Ascending aorta (tissue), 2 donors: ENCODE results near the gene TBX15. TPM values are rescaled to one million over a fixed set of nuclear protein-coding genes. Genes with fewer than 3 reads are reported as not detected.

ENCODE experiments used
- DNase-seq, 2 donors: peaks; one replicate each; pipeline ENCODE4 v3.0.0-alpha.2; 2019; ENCODE audit warnings: low spot score in 2 of 2
- H3K27ac ChIP-seq, 2 donors: fragments of 200-600 bp; sonication (generic); one replicate each; pipeline ENCODE4 v1.5.1; 2016 to 2017; ENCODE audit warnings: mild to moderate bottlenecking in 1 of 2
- H3K27me3 ChIP-seq: fragments of 200-600 bp; sonication (generic); one replicate; pipeline ENCODE4 v1.5.1; 2017
- H3K36me3 ChIP-seq, 2 donors: fragments of 200-600 bp; sonication (generic); one replicate each; pipeline ENCODE4 v1.5.1; 2016
- H3K4me1 ChIP-seq, 2 donors: fragments of 200-600 bp; sonication (generic); one replicate each; pipeline ENCODE4 v1.5.1; 2016 to 2017; ENCODE audit warnings: mild to moderate bottlenecking in 1 of 2
- H3K4me3 ChIP-seq, 2 donors: fragments of 200-600 bp; sonication (generic); one replicate each; pipeline ENCODE4 v1.5.1; 2016 to 2017; ENCODE audit warnings: mild to moderate bottlenecking in 1 of 2
- H3K9me3 ChIP-seq, 2 donors: fragments of 200-600 bp; sonication (generic); one replicate each; pipeline ENCODE4 v1.5.1; 2016
- intact Hi-C: fragments of 100-400 bp; cut with DNase I; formaldehyde crosslinking; loops from one replicate; pipeline ENCODE4 v1.15.1; 2023
- total RNA-seq: library from RNA; depleted of rRNA; stranded (reverse); fragments of >200 nt; gene quantifications from one replicate; pipeline ENCODE4 v1.1.0, GENCODE V29; 2016
- TF ChIP-seq, protein P1 (sequence below), 3 experiments: fragments of 200-600 bp in 2 of 3; fragments of 450-650 bp in 1 of 3; sonication (generic) in 2 of 3; IDR thresholded peaks; one replicate each; pipeline ENCODE4 v1.5.1; 2016 to 2019; ENCODE audit warnings: antibody characterized with exemption in 3 of 3, mild to moderate bottlenecking in 1 of 3, moderate library complexity in 1 of 3

The TBX15 gene
- total RNA-seq, 1 donor from 2014 or later: 1.8 TPM

DNA sequence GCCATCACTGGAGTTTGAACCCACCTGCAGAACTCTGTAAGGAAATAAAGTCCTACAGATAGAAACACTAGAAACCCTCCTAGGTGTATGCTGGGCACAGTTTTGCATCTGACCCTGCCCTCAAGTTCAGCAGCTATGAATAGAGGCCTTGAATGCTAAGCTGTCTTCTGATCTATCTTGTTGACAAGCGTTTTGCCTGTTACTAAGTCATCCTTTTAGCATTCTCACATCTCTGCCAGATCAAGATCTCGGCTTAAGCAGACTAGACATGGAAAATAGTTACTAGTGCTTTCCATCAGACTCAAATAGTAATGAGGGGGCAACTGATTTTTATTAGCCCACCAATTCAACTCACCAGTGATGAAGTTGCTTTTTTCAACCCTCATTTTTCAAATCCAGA lies 10.5 kb downstream of the TBX15 start:
- Histone ChIP-seq H3K27me3 (peaks cover 6% of the 10 kb centered on the region), H3K36me3 (no peaks in the 10 kb centered on the region), H3K27ac (no peak overlapping the region), H3K4me3 (no peak overlapping the region), H3K9me3 (no peaks in the 10 kb centered on the region), H3K4me1 (no peaks in the 10 kb centered on the region)
- no peak for DNase-seq
- intact Hi-C loops: no loop called here
- TF ChIP-seq, protein P1, sequence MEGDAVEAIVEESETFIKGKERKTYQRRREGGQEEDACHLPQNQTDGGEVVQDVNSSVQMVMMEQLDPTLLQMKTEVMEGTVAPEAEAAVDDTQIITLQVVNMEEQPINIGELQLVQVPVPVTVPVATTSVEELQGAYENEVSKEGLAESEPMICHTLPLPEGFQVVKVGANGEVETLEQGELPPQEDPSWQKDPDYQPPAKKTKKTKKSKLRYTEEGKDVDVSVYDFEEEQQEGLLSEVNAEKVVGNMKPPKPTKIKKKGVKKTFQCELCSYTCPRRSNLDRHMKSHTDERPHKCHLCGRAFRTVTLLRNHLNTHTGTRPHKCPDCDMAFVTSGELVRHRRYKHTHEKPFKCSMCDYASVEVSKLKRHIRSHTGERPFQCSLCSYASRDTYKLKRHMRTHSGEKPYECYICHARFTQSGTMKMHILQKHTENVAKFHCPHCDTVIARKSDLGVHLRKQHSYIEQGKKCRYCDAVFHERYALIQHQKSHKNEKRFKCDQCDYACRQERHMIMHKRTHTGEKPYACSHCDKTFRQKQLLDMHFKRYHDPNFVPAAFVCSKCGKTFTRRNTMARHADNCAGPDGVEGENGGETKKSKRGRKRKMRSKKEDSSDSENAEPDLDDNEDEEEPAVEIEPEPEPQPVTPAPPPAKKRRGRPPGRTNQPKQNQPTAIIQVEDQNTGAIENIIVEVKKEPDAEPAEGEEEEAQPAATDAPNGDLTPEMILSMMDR (IDR thresholded peaks at IDR 0.05): no peak

GRCh38 chr1:118974661-118975060 lies 13.5 kb downstream of the TBX15 start:
- Histone ChIP-seq H3K4me1 (no peaks in the 10 kb centered on the region), H3K27me3 (peaks cover 1% of the 10 kb centered on the region), H3K36me3 (no peaks in the 10 kb centered on the region), H3K9me3 (no peaks in the 10 kb centered on the region), H3K27ac (no peak overlapping the region), H3K4me3 (no peak overlapping the region)
- TF ChIP-seq, protein P1 (IDR thresholded peaks at IDR 0.05): no peak
- intact Hi-C loops: no loop called here
- DNase-seq: no peak

- no peak overlapping the region for H3K27ac ChIP-seq
- H3K9me3 ChIP-seq: no peaks in the 10 kb centered on the region
- no peaks in the 10 kb centered on the region for H3K4me1 ChIP-seq
- intact Hi-C loops: no loop called here
- no peaks in the 10 kb centered on the region for H3K36me3 ChIP-seq
- H3K27me3 ChIP-seq: no peaks in the 10 kb centered on the region
- H3K4me3 ChIP-seq: no peak overlapping the region
- TF ChIP-seq, protein P1 (IDR thresholded peaks at IDR 0.05): no peak
- no peak for DNase-seq
Measured at GRCh38 chr1:118973531-118974137, 14.5 kb downstream of the TBX15 start.

DNA sequence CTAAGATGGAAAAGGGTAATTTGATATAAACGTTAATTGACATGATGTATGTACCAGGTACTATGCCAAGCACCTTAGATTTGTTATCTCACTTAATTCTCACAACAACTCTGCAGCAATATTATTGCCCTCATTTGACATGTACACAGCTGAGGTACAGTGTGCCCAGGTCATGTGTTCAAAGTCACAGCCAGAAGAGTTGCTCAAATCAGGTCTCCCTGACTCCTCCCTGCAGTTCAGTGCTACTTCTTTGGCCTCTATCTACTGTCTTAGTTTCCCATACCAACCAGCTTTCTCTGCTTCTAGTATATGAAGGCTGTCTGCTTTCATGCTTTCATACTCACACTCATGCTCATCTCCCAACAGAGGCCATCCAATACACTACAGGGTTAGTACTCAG lies 15.1 kb downstream of the TBX15 start:
- no peaks in the 10 kb centered on the region for H3K27me3 ChIP-seq
- H3K4me3 ChIP-seq: no peak overlapping the region
- no peaks in the 10 kb centered on the region for H3K9me3 ChIP-seq
- no peak overlapping the region for H3K27ac ChIP-seq
- TF ChIP-seq, protein P1 (IDR thresholded peaks at IDR 0.05): no peak
- no peak for DNase-seq
- H3K36me3 ChIP-seq: no peaks in the 10 kb centered on the region
- no peaks in the 10 kb centered on the region for H3K4me1 ChIP-seq
- intact Hi-C loops: no loop called here

DNA sequence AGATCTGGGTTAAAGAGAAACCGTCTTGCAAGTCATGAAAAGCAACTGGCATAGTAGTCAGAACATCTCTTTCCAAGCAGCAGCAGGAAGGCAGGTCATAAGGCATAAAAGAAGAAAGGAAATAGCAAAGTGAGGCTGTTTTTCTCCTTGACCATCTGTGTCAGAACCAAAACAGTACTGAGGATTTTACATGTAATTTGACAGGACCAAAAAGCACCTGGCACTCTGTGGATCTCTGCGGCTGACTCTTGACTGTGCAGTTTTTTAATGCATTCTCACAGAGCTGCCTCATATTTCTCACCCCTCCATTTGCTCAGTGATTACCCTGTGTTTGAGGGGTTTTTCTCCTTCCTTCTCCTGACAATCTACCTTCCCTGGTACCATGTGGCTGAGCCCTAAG lies 17.7 kb downstream of the TBX15 start:
- intact Hi-C loops: no loop called here

More for the DNA sequence above, 17.7 kb downstream of the TBX15 start:
- no peak overlapping the region for H3K27ac ChIP-seq
- no peaks in the 10 kb centered on the region for H3K27me3 ChIP-seq
- no peak overlapping the region for H3K4me3 ChIP-seq
- H3K4me1 ChIP-seq: no peaks in the 10 kb centered on the region
- no peak for DNase-seq
- no peaks in the 10 kb centered on the region for H3K9me3 ChIP-seq
- no peaks in the 10 kb centered on the region for H3K36me3 ChIP-seq
- TF ChIP-seq, protein P1 (IDR thresholded peaks at IDR 0.05): no peak
